G401 (cell line): Measurements from ENCODE around the gene STAM. TPM values are rescaled to one million over a fixed set of nuclear protein-coding genes. Genes with fewer than 3 reads are reported as not detected.
A peak's percentile ranks its signal among the peaks of the same experiment; 100 is the strongest.

ENCODE experiments used
- DNase-seq: peaks from one replicate; pipeline ENCODE4 v3.0.0-alpha.2; 2015; ENCODE audit warnings: low spot score
- in situ Hi-C: cut with HindIII; loops from 2 replicates; pipeline ENCODE4 v1.10.0; 2016; ENCODE audit warnings: low sequenced_read_pairs, mixed read lengths
- total RNA-seq: library from RNA; depleted of rRNA; stranded (reverse); fragments of >200 nt; shearing (Covaris generic); gene quantifications from 2 replicates; pipeline ENCODE4 v1.2.3, GENCODE V29; 2014

The STAM gene
- total RNA-seq, 1 experiment from 2014 or later, result 25.9 TPM

DNA sequence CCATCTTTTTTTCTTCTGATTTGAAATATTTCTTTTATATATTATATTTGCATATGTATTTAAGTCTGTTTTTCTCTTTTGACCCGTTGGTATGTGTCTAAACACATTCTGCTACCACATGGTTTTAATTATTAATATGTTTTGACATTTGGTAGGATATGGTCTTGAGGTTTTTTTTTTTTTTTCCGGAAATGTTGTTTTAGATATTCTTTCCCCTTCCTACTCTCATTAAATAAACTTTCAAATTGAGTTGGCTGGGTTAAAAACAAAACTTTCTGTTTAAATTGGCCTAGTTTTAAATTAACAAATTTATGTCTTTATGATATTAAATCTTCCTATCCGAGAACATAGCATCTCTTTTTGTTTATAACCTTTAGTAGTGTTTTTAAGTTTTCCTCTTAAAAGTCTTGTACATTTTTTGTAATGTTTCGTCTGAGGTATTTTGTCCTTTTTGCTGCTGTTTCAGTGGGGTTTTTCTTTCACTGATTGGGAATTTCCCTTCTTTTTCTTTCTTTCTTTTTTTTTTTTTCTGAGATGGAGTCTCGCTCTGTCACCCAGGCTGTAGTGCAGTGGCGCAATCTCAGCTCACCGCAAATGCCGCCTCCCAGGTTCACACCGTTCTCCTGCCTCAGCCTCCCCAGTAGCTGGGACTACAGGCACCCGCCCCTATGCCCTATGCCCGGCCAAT lies 25.4 kb downstream of the STAM start:
- in situ Hi-C loops, result no loop called here
- DNase-seq, result no peak

DNA sequence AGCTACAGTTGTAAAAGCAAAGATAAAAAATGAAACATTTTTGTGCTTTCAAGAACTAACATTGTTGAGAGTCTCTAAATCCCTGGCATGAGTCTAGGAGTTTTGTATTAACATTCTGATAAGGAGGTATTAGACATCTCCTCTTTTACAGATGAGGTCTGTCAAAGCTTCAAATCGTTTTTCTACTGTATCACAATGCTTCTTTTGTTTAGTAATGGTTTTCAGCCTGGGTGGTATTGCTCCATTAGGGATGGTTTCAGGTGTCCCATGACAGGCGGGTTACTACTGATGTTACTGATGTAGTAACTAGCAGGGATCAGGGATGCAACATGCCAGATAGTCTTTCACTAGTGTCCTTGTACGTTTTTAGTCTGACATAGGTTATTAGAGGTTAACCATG lies 27.4 kb downstream of the STAM start:
- no peak for DNase-seq
- in situ Hi-C loops, result no loop called here

DNA sequence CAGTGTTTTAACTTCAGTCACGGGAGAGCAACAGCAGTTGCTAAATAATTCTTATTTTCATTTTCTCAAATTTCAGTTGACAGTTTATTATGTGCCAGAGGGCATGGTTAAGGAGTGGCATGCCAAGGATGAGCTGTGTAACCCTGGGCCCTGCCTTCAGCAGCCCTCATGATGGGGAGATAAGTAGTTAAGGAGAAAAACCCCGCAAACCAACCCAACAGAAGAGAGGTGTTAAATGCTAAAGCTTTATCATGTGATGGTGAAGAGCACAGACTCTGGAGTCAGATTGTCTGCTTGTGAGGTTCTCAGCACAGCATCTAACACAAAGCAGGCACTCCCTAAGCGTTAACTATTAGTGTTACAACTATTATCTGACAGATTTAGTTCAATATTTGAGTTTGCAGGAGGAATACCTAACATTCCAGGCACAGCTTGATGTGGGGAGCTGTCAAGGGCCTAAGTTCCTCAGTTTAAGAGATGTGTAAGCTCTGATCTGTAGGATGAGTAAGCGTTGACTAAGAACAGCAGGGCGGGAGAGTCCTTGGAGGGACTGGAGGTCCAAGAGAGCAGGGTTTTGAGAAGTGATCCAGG lies 29.6 kb downstream of the STAM start:
- peak; percentile 55 for DNase-seq
- in situ Hi-C loops, result no loop called here

DNA sequence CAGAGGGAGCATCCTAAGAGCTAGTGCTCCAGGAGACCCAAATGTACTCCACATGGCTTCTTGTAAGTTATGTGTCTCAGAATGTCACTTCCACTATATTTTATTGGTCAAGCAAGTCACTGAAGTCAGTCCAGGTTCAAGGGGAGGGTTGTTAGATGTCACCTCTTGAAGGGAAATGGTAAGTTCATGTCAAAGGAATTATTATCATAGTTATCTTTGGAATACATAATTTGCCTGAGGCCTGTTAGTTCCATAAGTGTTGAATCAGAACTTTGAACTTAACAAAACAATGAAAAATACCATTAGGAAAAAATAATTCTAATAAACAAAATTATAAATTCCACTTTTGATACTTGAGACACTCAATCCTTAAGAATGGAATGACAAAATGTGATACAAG lies 30.6 kb downstream of the STAM start:
- no peak for DNase-seq
- in situ Hi-C loops, result no loop called here

DNA sequence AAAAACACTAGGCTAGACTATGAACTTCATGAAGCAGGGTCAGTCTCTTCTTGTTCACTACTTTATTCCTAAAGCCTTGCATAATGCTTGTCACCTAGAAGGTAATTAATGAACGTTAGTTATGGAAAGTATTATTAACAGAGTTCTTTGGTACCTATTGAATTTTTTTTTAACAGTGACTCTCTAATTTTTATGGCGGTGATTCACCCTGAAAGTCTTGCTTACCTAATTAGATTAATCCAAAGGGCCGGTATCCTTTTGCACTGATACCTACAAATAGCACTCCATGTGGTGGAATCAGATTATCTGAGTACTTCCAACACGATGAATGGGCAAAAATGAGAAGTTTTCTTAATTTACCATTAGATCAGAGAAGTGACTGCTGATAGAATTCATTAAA lies 31.7 kb downstream of the STAM start:
- in situ Hi-C loops, result no loop called here

DNA sequence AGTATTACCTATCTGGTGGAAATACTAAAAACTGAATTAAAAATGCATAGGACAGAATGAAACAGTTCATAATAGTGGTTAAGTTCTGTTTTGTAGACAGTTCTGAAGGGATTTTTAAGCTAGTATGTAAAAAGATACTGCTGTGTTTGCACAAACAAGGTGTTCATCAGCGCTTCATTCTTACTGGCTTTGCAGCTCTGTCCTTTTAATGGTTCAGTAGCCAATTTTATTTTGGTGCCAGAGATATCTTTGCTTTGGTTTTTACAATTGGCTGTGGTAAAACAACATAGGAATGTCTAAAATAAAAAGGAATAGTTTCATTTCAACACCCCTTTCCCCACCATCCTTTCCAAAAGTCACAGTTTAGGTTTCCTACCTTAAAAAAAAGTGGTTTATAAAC lies 33.0 kb downstream of the STAM start:
- peak; percentile 65 for DNase-seq
- in situ Hi-C loops, result no loop called here

More for the DNA sequence above, 31.7 kb downstream of the STAM start:
- peak; percentile 25 for DNase-seq

DNA sequence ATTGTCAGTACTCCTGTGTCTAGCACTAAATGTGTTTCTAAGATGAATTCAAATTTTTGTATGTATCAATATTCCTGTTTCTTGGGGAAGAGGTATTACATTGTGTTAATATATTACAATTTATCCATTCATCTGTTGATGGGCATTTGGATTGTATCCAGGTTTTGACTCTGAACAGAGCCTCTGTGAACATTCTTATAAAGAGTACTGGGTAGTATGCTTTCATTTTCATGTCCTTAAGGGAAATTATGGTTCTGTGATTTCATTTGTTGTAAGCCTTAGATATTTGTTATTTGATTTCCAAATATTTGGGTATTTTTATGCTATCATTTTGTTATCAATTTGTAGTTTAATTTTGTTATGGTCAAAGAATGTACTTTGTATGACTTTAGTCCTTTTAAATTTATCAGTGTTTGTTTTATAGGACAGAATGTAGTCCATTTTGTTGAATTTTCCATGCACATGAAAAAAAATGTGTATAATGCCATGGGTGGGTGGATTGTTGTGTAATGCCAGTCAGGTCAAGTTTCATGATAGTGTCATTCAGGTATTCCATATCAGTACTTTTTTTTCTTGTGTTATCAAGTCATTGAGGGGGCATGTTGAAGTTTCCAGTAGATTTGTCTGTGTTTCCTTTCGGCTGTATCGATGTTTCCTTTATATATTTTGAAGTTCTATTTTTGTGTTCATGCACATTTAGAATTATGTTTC lies 38.4 kb downstream of the STAM start:
- in situ Hi-C loops, result no loop called here
- DNase-seq, result peak; percentile 32

DNA sequence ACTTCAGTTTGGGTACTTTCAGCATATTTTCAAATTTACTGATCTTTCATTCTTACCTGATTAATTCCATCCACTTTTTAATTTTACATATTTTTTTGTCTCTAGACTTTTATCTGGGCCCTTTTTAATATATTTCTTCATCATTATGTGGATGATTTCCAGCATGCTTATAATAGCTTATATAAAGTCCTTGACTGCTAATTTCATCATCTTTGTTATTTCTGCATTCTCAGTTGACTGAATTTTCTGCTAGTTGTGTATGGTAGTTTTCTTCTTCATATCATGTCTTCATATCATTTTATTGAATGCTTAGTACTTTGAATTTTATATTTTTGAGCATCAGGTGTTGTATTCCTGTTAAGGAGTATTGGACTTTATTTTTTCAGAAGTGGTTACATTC lies 39.6 kb downstream of the STAM start:
- in situ Hi-C loops, result no loop called here
- DNase-seq, result no peak

DNA sequence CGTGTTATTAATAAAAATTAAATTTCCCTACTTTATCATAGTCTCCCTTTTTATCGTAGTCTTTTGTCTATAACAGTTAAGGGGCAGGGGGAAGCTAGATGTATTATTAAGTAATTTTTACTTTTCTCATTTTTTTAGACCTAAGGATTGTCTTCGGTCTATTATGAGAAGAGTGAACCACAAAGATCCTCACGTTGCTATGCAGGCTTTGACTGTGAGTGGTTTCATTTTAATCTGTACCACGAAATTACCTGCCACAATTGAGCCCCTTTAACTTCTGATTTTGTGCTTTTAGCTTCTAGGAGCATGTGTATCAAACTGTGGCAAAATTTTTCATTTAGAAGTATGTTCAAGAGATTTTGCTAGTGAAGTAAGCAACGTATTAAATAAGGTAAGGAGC lies 40.6 kb downstream of the STAM start:
- in situ Hi-C loops, result no loop called here

DNA sequence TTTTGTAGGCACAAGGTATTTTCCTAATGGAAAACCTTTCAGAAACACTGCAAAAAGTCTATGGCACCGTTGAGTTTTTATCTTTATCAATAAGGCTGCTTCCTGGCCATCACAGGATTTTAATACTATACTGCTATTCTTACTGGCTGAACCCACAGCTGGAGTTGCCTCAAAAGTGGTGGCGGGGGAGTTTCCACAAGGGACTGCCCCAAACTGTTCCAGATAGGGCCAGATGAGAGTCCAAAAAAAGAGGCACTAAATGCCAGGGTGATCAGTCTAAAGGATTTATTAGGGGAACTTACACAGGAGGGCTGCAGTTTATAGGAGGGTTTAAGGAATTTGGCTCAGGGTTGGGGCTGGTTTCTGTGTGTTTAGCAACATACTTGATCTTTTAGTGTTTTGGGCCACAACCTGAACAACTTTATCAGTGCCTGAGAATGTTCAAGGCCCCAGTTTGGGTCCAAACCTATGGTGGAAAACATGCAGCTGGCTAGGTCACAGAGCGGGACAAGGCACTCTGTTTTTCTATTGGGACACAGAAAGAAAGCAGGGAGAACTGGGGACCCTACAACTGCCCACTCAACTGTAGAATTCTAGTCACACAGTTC lies 41.4 kb downstream of the STAM start:
- DNase-seq, result no peak
- in situ Hi-C loops, result no loop called here

More for the DNA sequence above, 40.6 kb downstream of the STAM start:
- no peak for DNase-seq

DNA sequence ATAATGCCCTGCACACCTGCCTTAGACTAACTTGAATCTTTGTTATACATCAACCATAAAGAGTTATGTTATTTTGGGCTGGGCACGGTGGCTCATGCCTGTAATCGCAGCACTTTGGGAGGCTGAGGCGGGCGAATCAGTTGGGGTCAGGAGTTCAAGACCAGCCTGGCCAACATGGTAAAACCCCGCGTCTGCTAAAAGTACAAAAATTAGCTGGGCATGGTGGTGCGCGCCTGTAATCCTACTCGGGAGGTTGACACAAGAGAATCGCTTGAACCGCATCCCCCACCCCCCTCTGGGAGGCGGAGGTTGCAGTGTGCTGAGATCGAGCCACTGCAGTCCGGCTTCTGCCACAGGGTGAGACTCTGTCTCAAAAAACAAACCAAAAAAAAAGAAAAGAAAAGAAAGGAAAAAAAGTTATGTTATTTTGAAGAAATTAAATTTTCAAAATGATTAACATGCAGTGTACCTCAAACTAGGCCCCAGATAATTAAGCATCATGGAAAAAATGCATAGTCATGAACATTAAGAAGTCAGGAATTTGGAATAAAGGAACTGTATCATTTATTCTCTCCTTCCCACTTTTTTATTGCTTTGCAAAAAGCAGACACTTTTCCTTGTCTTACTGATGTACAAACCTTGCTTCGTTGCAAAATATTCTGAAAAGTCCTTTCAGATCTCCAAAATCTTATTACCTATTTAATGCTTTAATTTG lies 43.3 kb downstream of the STAM start:
- no peak for DNase-seq
- in situ Hi-C loops, result no loop called here

DNA sequence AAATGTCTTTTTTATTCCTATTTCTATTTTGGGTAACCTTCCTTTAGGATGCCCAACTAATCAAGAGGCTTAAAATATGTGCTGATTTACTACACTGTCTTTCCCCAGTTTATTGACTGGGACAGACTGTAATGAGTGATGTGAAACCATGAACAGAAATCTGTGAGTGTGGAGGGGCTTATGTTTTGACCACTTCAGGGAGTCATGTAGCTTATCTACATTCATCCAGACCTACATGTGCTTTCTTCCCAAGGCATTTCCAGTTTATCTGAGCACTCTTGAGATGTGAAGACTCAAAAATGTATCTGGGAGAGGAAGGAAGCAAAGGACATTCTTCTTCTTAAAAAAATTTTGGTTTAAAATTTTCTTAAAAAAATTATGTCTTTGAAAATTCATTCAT lies 45.2 kb downstream of the STAM start:
- DNase-seq, result no peak
- in situ Hi-C loops, result no loop called here

DNA sequence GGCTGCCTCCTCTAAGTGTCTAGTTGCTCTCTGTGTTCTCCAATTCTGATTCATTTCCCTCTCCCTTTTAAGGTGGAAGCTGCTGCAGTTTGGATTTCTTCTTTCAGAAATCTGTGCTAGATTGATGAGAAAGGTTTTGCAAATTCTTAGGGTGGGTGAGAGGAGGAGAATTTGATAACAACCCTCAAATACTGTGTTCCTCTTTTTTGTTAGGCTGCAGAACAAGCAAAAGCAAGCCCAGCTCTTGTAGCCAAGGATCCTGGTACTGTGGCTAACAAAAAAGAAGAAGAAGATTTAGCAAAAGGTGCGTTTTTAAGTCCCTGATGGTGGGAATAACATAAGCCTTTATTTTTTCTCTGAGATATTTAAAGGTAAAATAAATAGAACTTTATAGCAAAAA lies 49.1 kb downstream of the STAM start:
- in situ Hi-C loops, result no loop called here
- DNase-seq, result no peak

DNA sequence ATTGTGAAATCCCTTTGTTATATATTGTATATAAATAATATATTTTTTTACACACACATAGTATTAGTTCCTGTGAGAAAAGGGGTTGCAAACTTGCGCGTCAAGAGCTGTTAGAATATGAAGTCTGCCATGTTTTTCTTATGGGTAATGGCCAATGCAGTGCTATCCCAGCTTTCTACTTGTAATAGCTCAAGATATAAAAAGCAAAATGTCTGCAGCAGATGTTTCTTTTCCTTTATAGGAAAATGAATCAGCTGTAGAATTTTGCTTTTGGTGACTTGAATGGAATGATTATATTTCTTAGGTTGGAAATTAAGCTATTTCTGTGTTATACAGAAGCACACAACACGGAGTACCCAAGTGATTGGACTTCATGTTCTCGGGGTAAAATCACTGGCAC lies 54.7 kb downstream of the STAM start:
- no peak for DNase-seq
- in situ Hi-C loops, result no loop called here

DNA sequence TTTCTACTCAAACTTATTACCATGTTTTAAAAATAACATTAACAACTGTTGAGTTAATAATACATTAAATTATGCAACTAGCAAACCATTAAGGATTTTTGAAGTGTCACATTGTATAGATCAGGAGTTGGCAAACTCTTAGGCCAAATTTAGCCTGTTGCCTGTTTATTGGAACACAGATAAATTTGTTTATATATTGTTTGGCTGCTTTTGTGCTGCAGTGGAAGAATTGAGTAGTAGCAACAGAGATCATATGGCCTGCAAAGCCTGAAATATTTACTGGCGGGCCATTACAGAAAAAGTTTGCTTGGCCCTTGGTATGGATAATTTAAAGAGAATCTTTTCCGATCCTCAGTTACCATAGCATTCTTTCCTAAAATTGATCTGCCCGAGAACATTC lies 57.4 kb downstream of the STAM start:
- in situ Hi-C loops, result no loop called here
- no peak for DNase-seq

DNA sequence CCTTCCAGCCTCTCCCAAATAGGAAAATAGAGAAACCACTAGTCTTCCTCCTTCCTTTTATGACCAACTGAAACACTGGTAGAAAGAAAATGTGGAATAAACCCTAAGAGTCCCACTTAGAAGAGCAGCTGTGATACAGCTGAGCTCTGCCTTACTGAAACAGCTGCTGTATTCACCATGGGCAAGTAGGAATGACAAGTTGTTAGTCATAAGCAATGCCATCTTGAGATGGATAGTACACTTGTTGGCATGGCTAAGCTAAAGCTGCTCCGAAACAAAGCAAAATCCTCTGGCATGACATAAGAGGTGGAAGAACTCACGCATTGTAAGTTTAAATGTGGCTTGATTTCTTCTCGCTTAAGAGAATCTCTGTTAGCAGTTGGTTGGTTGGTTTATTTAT lies 59.8 kb downstream of the STAM start:
- no peak for DNase-seq
- in situ Hi-C loops, result no loop called here

DNA sequence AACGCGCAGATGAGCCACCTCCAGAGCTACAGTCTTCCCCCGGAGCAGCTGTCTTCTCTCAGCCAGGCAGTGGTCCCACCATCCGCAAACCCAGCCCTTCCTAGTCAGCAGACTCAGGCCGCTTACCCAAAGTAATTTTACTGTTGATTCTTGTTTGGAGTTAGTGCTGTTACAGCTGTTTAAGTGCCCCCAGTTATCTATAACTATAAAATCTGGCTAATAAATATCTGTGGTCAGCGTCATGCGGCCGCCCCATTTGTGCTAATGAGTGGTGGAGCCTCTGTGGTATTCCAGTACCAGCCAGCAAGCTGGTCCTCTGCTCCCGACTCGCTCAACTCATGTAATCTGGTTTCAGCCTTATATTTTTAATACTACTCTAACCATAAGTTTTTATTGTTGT lies 64.9 kb downstream of the STAM start:
- in situ Hi-C loops, result no loop called here
- no peak for DNase-seq

DNA sequence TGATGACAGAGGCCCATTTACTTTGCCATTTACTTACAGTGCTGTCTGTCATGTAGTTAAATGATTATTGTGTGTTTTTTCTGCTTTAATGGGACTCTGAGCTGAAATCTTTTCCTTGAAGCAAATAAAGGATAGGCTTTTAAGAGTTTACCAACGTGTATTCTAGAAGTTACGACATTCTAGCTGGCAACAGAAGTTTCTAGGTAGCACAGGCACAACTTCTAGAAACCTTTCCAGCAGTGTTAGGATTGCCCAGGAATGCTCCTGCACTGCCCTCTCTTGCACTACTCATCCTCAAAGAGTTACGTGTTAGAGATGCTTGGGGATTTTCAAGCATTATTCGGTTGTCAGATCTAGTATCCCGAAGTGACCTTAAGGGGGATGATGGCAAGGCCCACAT lies 65.5 kb downstream of the STAM start:
- DNase-seq, result no peak
- in situ Hi-C loops, result no loop called here

DNA sequence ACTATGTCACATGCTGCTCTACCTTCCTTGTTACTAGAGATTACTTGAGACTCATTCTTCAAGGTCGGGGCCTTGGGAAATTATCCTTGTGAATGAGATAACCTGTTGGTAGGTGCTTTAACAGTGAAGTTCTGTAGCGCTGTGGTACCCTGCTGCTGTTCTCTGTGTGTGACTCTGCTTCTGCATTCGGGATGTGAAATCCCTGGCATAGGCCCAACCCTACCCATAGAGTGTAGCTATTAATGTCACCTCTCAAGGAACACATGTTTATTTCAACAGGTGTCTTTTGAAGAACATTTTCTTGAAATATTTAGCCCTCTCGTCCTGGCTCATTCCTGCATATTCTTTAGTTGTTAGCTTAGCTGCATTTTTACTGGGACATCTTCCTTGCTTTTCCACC lies 66.2 kb downstream of the STAM start:
- no peak for DNase-seq
- in situ Hi-C loops, result no loop called here

DNA sequence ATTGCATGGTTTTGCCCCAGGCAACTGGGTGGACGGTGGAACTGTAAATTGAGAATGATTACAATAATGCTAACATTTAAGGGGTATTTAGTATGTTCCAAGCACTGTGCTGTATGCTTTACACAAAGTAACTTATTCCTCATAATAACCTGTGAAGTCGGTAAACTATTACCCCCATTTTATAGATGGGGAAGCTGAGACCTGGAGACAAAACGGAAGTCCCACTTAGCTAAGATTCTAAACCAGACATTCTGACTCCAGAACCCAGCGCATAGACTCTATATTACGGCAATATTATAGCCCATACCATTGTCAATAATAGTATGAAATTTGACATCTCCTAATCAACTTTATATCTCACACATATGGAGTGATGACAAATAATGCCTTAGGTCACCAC lies 68.1 kb downstream of the STAM start:
- no peak for DNase-seq
- in situ Hi-C loops, result no loop called here
